Gastroesophageal sphincter (tissue), 4 donors: ENCODE measurements around the gene PPP1R27. TPM values are rescaled to one million over a fixed set of nuclear protein-coding genes. Genes with fewer than 3 reads are reported as not detected.

Experiments
- ATAC-seq: fragments of 150-250 bp; one replicate; pipeline ENCODE4 v1.9.1; 2016; ENCODE audit warnings: mild to moderate bottlenecking, moderate library complexity
- H3K27ac ChIP-seq, 4 donors: fragments of 200-600 bp; sonication (generic) in 3 of 4; 1 replicate in 3 of 4; 2 replicates in 1 of 4; pipeline ENCODE4 v1.5.1; 2016 to 2019
- H3K27me3 ChIP-seq: fragments of 200-600 bp; sonication (generic); one replicate; pipeline ENCODE4 v1.5.1; 2019
- H3K36me3 ChIP-seq, 2 donors: fragments of 200-600 bp; sonication (generic); one replicate each; pipeline ENCODE4 v1.5.1; 2019; ENCODE audit warnings: control low read depth in 1 of 2
- H3K4me1 ChIP-seq, 3 donors: fragments of 200-600 bp; sonication (generic); 1 replicate in 2 of 3; 2 replicates in 1 of 3; pipeline ENCODE4 v1.5.1; 2016 to 2019; ENCODE audit warnings: control low read depth in 2 of 3
- H3K4me3 ChIP-seq, 2 donors: fragments of 200-600 bp; sonication (generic); one replicate each; pipeline ENCODE4 v1.5.1; 2019; ENCODE audit warnings: mild to moderate bottlenecking in 1 of 2, moderate library complexity in 1 of 2
- H3K9me3 ChIP-seq, 3 donors: fragments of 200-600 bp; sonication (generic); one replicate each; pipeline ENCODE4 v1.5.1; 2017 to 2019; ENCODE audit warnings: control low read depth in 2 of 3
- CTCF ChIP-seq, 4 experiments: fragments of 200-600 bp in 2 of 4; fragments of 450-650 bp in 2 of 4; sonication (generic) in 1 of 4; IDR thresholded peaks; one replicate each; pipeline ENCODE4 v1.5.1; 2017 to 2019; ENCODE audit warnings: antibody characterized with exemption in 4 of 4, mild to moderate bottlenecking in 2 of 4, moderate library complexity in 2 of 4
- EP300 ChIP-seq: sonication (generic); formaldehyde crosslinking; IDR thresholded peaks from one replicate; pipeline ENCODE4 v1.6.1; 2017; ENCODE audit warnings: antibody characterized with exemption, mild to moderate bottlenecking
- POLR2A ChIP-seq, 2 donors: fragments of 450-650 bp; IDR thresholded peaks; one replicate each; pipeline ENCODE4 v1.6.1; 2017; ENCODE audit warnings: antibody characterized with exemption in 2 of 2, mild to moderate bottlenecking in 2 of 2, moderate library complexity in 1 of 2
- POLR2AphosphoS5 ChIP-seq: sonication (generic); formaldehyde crosslinking; IDR thresholded peaks from one replicate; pipeline ENCODE4 v1.6.1; 2017; ENCODE audit warnings: antibody characterized with exemption
- whole genome bisulfite sequencing, 2 donors: methylation state at CpG; one replicate each; pipeline ENCODE4 v1.1.5; 2018; ENCODE audit warnings: low coverage in 1 of 2; 5-methylcytosine and 5-hydroxymethylcytosine counted together
- total RNA-seq, 4 donors: library from RNA; depleted of rRNA; stranded (reverse); fragments of >200 nt; gene quantifications; one replicate each; pipeline ENCODE4 v1.1.0, GENCODE V29; 2016

Gene PPP1R27
- total RNA-seq, 4 donors from 2014 or later, result not detected

GRCh38 chr17:81805707-81806460 lies 29.0 kb downstream of the PPP1R27 start:
- no peak for ATAC-seq
- H3K36me3 ChIP-seq, result no peaks in the 10 kb centered on the region
- peaks cover 0 to 19% (median 11%) of the 10 kb centered on the region in 3 donors for H3K4me1 ChIP-seq
- H3K9me3 ChIP-seq, result no peaks in the 10 kb centered on the region
- H3K27ac ChIP-seq, result no peak overlapping the region
- no CpG with 5 or more reads among the region's 18 CpGs for WGBS, 2 donors
- TF ChIP-seq POLR2A (IDR thresholded peaks at IDR 0.05) (no peak), EP300 (no peak), CTCF (IDR thresholded peaks at IDR 0.05) (no peak), POLR2AphosphoS5 (no peak)
- H3K4me3 ChIP-seq, result no peak overlapping the region
- H3K27me3 ChIP-seq, result peaks cover 97% of the 10 kb centered on the region

GRCh38 chr17:81804559-81805399 lies 30.1 kb downstream of the PPP1R27 start:
- Histone ChIP-seq H3K27ac (no peak overlapping the region), H3K36me3 (no peaks in the 10 kb centered on the region), H3K9me3 (no peaks in the 10 kb centered on the region), H3K4me1 (peaks cover 0 to 19% (median 11%) of the 10 kb centered on the region in 3 donors), H3K4me3 (peak overlapping the region in 1 of 2 donors; percentile 34), H3K27me3 (peaks cover 97% of the 10 kb centered on the region)
- WGBS, 2 donors, result no CpG with 5 or more reads among the region's 65 CpGs
- no peak for ATAC-seq
- TF ChIP-seq POLR2A (IDR thresholded peaks at IDR 0.05), result no peak
- TF ChIP-seq CTCF (IDR thresholded peaks at IDR 0.05), result no peak
- no peak for TF ChIP-seq POLR2AphosphoS5
- no peak for TF ChIP-seq EP300

GRCh38 chr17:81803728-81804558 lies 30.9 kb downstream of the PPP1R27 start, which contains the start of gene GCGR:
Gene GCGR (plus strand): TSS chr17:81804150. CDS start chr17:81809019, 4,869 bp downstream.
- H3K36me3 ChIP-seq, result no peaks in the 10 kb centered on the region
- H3K9me3 ChIP-seq, result no peaks in the 10 kb centered on the region
- H3K27me3 ChIP-seq, result peaks cover 96% of the 10 kb centered on the region
- H3K4me1 ChIP-seq, result peaks cover 0 to 19% (median 11%) of the 10 kb centered on the region in 3 donors
- TF ChIP-seq POLR2A (IDR thresholded peaks at IDR 0.05) (no peak), EP300 (no peak), POLR2AphosphoS5 (no peak), CTCF (IDR thresholded peaks at IDR 0.05) (no peak)
- no CpG with 5 or more reads among the region's 110 CpGs for WGBS, 2 donors
- no peak for ATAC-seq
- no peak within 1 kb of the TSS for H3K27ac ChIP-seq
- H3K4me3 ChIP-seq, result peak within 1 kb of the TSS in 1 of 2 donors; percentile 34

- TF ChIP-seq EP300 (no peak), POLR2A (IDR thresholded peaks at IDR 0.05) (no peak), CTCF (IDR thresholded peaks at IDR 0.05) (no peak), POLR2AphosphoS5 (no peak)
- 21 to 31% methylated on average over 10 to 13 of the region's 26 CpGs for WGBS, 2 donors
- no peak overlapping the region for H3K4me3 ChIP-seq
- no peak overlapping the region for H3K27ac ChIP-seq
- H3K36me3 ChIP-seq, result no peaks in the 10 kb centered on the region
- H3K27me3 ChIP-seq, result peaks cover 90% of the 10 kb centered on the region
- ATAC-seq, result no peak
- H3K4me1 ChIP-seq, result peaks cover 0 to 19% (median 11%) of the 10 kb centered on the region in 3 donors
- no peaks in the 10 kb centered on the region for H3K9me3 ChIP-seq
These were observed 31.8 kb downstream of the PPP1R27 start for GRCh38 chr17:81802856-81803643.
